Left lung (tissue), 14 donors: ENCODE data around the gene HEPACAM2. TPM values are rescaled to one million over a fixed set of nuclear protein-coding genes. Genes with fewer than 3 reads are reported as not detected.

ENCODE experiments used
- ATAC-seq: fragments of 200-7000 bp; cut with Tn5 transposase; one replicate; pipeline ENCODE4 v1.9.1; 2020; ENCODE audit warnings: moderate library complexity
- DNase-seq, 4 donors: peaks; one replicate each; pipeline ENCODE4 v3.0.0-alpha.2; 2013 to 2020
- H3K27ac ChIP-seq, 2 donors: fragments of 200-600 bp; sonication (generic) in 1 of 2; one replicate each; pipeline versions ENCODE4 v1.5.0 to v1.8.0; 2020 to 2021
- H3K27me3 ChIP-seq, 2 donors: fragments of 200-600 bp; sonication (generic) in 1 of 2; one replicate each; pipeline versions ENCODE4 v1.5.0 to v1.8.0; 2020 to 2021
- H3K36me3 ChIP-seq, 2 donors: fragments of 200-600 bp; sonication (generic) in 1 of 2; one replicate each; pipeline versions ENCODE4 v1.5.0 to v1.8.0; 2020 to 2021
- H3K4me1 ChIP-seq, 2 donors: fragments of 200-600 bp; one replicate each; pipeline ENCODE4 v1.8.0; 2021
- H3K4me3 ChIP-seq, 2 donors: fragments of 200-600 bp; sonication (generic) in 1 of 2; one replicate each; pipeline versions ENCODE4 v1.5.0 to v1.8.0; 2020 to 2021; ENCODE audit warnings: mild to moderate bottlenecking in 1 of 2
- H3K9me3 ChIP-seq, 2 donors: fragments of 200-600 bp; sonication (generic) in 1 of 2; one replicate each; pipeline versions ENCODE4 v1.5.0 to v1.8.0; 2020 to 2021
- intact Hi-C, 2 donors: fragments of 100-400 bp; cut with DNase I; formaldehyde crosslinking; loops; one replicate each; pipeline versions ENCODE4 v1.11.2 to v1.14.2; 2022
- long read RNA-seq, 12 donors: library from polyadenylated mRNA in 2 of 12; unstranded in 2 of 12; transcript quantifications; one replicate each; pipeline ENCODE4 v2.0.0 and lab custom pipeline, GENCODE V29; 2019 to 2026
- polyA plus RNA-seq, 6 donors: library from polyadenylated mRNA; unstranded; fragments of 120-200 nt; gene quantifications; one replicate each; pipeline ENCODE4 v1.2.1, GENCODE V29; 2013; ENCODE audit not compliant: insufficient read length in 6 of 6
- total RNA-seq, 2 donors: library from RNA; stranded (reverse); fragmentation: NEBNext Ultra II Directional; extraction: Animal tissue kit (Norgen Biotek cat#: 25700); gene quantifications; one replicate each; pipeline ENCODE4 v1.2.1, GENCODE V29; 2021
- TF ChIP-seq, protein P1 (sequence below), 2 donors: fragments of 200-600 bp; sonication (generic) in 1 of 2; IDR thresholded peaks; one replicate each; pipeline versions ENCODE4 v1.5.0 to v1.8.0; 2021; ENCODE audit warnings: antibody characterized with exemption in 2 of 2
- donor health status: DM: no; HTN: yes; CAD: no.
- donor health status: DM: no; HTN: no; CAD: no.

Gene HEPACAM2
- total RNA-seq = not detected
- polyA plus RNA-seq = 1 to 10 TPM; 1.0 to 4.6 (median 2.4) TPM
- long read RNA-seq, donor 1 = 0 reads
- long read RNA-seq, donor 2 = 0 reads
- long read RNA-seq, donor 3 = 0 reads
- long read RNA-seq, donor 4 = 0 reads
- long read RNA-seq, donor 5 = 0 reads
- long read RNA-seq, donor 6, partial matches to known transcripts = 0 of 1 reads
- long read RNA-seq, donor 6, other reads (novel, unspliced or antisense) = 0 of 1 reads
- long read RNA-seq, donor 7 = 0 reads
- long read RNA-seq, donor 8 = 0 reads
- long read RNA-seq, donor 9 = 0 reads
- long read RNA-seq, donor 10 = 0 reads
- long read RNA-seq, donor 11 = 0 reads
- long read RNA-seq, donor 12, partial matches to known transcripts = 0 of 2 reads
- long read RNA-seq, donor 12, other reads (novel, unspliced or antisense) = 0 of 2 reads

DNA sequence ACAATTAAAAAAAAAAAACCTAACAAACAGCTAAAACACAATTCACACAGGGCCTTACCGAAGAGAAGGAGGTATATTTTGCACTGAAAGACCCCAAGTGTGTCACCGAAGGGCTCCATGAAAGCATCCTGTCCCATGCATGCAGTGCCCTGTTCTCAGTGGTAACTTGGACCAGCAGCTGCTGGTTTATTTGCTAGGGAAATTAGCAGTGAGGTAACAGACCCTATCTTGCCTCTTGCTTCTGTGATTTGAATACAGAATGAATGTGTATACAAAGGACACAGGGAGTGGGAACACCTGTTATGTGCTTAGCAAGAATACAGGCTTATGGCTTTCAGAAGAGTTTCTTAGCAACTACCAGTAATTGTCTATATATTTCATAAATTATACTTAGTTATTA lies at the start of gene HEPACAM2:
TSS of gene HEPACAM2 (minus strand) at position 160 of the 400 bp plus-strand sequence.
- Histone ChIP-seq H3K9me3 (no peaks in the 10 kb centered on the region), H3K27ac (no peak within 1 kb of the TSS), H3K27me3 (no peaks in the 10 kb centered on the region), H3K36me3 (no peaks in the 10 kb centered on the region), H3K4me3 (no peak within 1 kb of the TSS), H3K4me1 (peaks cover 0 to 15% of the 10 kb centered on the region in 2 donors)
- DNase-seq = no peak
- TF ChIP-seq, protein P1, sequence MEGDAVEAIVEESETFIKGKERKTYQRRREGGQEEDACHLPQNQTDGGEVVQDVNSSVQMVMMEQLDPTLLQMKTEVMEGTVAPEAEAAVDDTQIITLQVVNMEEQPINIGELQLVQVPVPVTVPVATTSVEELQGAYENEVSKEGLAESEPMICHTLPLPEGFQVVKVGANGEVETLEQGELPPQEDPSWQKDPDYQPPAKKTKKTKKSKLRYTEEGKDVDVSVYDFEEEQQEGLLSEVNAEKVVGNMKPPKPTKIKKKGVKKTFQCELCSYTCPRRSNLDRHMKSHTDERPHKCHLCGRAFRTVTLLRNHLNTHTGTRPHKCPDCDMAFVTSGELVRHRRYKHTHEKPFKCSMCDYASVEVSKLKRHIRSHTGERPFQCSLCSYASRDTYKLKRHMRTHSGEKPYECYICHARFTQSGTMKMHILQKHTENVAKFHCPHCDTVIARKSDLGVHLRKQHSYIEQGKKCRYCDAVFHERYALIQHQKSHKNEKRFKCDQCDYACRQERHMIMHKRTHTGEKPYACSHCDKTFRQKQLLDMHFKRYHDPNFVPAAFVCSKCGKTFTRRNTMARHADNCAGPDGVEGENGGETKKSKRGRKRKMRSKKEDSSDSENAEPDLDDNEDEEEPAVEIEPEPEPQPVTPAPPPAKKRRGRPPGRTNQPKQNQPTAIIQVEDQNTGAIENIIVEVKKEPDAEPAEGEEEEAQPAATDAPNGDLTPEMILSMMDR (IDR thresholded peaks at IDR 0.05) = no peak
- no peak for ATAC-seq
- intact Hi-C loops = loop anchor here in 1 of 2 donors (5.0 kb wide), 1 partner anchor 134 kb away; no protein-coding TSS in a partner anchor

GRCh38 chr7:93265220-93265619 lies 39.0 kb upstream of the HEPACAM2 start:
- no peak overlapping the region for H3K4me3 ChIP-seq
- no peak for DNase-seq
- no peaks in the 10 kb centered on the region for H3K4me1 ChIP-seq
- no peaks in the 10 kb centered on the region for H3K27me3 ChIP-seq
- H3K9me3 ChIP-seq = no peaks in the 10 kb centered on the region
- intact Hi-C loops = no loop called here
- peaks cover 0 to 32% of the 10 kb centered on the region in 2 donors for H3K36me3 ChIP-seq
- H3K27ac ChIP-seq = no peak overlapping the region
- TF ChIP-seq, protein P1 (IDR thresholded peaks at IDR 0.05) = no peak
- ATAC-seq = no peak

DNA sequence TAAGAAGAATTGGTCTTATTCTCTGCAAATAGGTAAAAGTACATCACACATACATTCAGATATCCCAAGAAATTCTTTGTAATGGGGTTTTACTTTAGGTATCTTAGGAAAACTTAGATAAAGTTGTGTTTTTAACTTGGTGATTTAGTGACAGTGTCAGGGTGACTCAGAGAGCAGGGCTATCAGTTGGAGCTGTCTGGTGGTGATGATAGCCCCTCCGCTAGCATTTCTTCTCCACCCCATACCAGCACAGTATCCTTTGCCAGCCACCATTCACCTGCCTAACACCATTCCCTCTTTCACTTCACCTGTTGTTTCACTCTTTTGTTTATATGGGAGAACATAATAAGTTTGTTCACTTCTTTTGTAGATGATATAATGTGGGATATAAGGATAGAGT lies 36.3 kb upstream of the HEPACAM2 start:
- Histone ChIP-seq H3K4me3 (no peak overlapping the region), H3K27ac (no peak overlapping the region), H3K27me3 (no peaks in the 10 kb centered on the region), H3K36me3 (peaks cover 0 to 37% of the 10 kb centered on the region in 2 donors), H3K9me3 (no peaks in the 10 kb centered on the region), H3K4me1 (no peaks in the 10 kb centered on the region)
- intact Hi-C loops = no loop called here
- DNase-seq (no peak), ATAC-seq (no peak)
- TF ChIP-seq, protein P1 (IDR thresholded peaks at IDR 0.05) = no peak

- ATAC-seq (no peak), DNase-seq (no peak)
- TF ChIP-seq, protein P1 (IDR thresholded peaks at IDR 0.05) = no peak
- no peaks in the 10 kb centered on the region for H3K9me3 ChIP-seq
- H3K27ac ChIP-seq = no peak overlapping the region
- H3K36me3 ChIP-seq = peaks cover 0 to 46% of the 10 kb centered on the region in 2 donors
- intact Hi-C loops = no loop called here
- no peaks in the 10 kb centered on the region for H3K27me3 ChIP-seq
- H3K4me3 ChIP-seq = no peak overlapping the region
- no peaks in the 10 kb centered on the region for H3K4me1 ChIP-seq
These were observed 32.4 kb upstream of the HEPACAM2 start for GRCh38 chr7:93258661-93259060.

GRCh38 chr7:93249491-93250148 lies 23.4 kb upstream of the HEPACAM2 start:
- ATAC-seq = no peak
- H3K27me3 ChIP-seq = no peaks in the 10 kb centered on the region
- intact Hi-C loops = no loop called here

More at GRCh38 chr7:93249491-93250148, 23.4 kb upstream of the HEPACAM2 start:
- Histone ChIP-seq H3K36me3 (peaks cover 0 to 9% of the 10 kb centered on the region in 2 donors), H3K4me3 (no peak overlapping the region), H3K9me3 (no peaks in the 10 kb centered on the region), H3K27ac (no peak overlapping the region), H3K4me1 (peaks cover 0 to 4% of the 10 kb centered on the region in 2 donors)
- no peak for DNase-seq
- TF ChIP-seq, protein P1 (IDR thresholded peaks at IDR 0.05) = no peak
